Stimulated activated CD8-positive, alpha-beta memory T cell treated with anti-CD3 and anti-CD28 coated beads, Interleukin-7, amount 100 ng/mL, for 4 hours (primary cell): ENCODE data around the gene SRP72.

Experiments used
- DNase-seq, 2 donors: peaks; one replicate each; pipeline ENCODE4 v3.0.0-alpha.2; 2020; ENCODE audit warnings: low read depth in 2 of 2

The SRP72 gene

GRCh38 chr4:56550642-56551041, 83.2 kb downstream of the SRP72 start:
- DNase-seq: no peak

- no peak for DNase-seq
Measured at GRCh38 chr4:56551516-56551915, 84.1 kb downstream of the SRP72 start.

GRCh38 chr4:56552273-56552672, 84.9 kb downstream of the SRP72 start:
- no peak for DNase-seq
